Liver (tissue), 3 donors: ENCODE results near the gene TLCD5.

Source experiments
- JUND ChIP-seq, 2 donors: IDR thresholded peaks; 2 replicates each; pipeline ENCODE4 v1.6.1; 2016; ENCODE audit warnings: antibody characterized with exemption in 2 of 2
- RXRA ChIP-seq, 2 donors: IDR thresholded peaks; 2 replicates each; pipeline ENCODE4 v1.6.1; 2017 to 2018; ENCODE audit warnings: antibody characterized with exemption in 2 of 2, mild to moderate bottlenecking in 1 of 2
- TAF1 ChIP-seq: conservative IDR thresholded peaks from 2 replicates; pipeline ENCODE4 v1.6.1; 2016; ENCODE audit warnings: antibody characterized with exemption, mild to moderate bottlenecking
- YY1 ChIP-seq: IDR thresholded peaks from 2 replicates; pipeline ENCODE4 v1.6.1; 2016; ENCODE audit warnings: antibody characterized with exemption, mild to moderate bottlenecking
- TF ChIP-seq, protein P1 (sequence below): fragments of 150-350 bp; IDR thresholded peaks from 2 replicates; pipeline ENCODE4 v1.5.1; 2017; ENCODE audit warnings: improper control_type of control experiment, low read depth, low read length; ENCODE audit not compliant: missing input control
- TF ChIP-seq, protein P2 (sequence below): IDR thresholded peaks from 2 replicates; pipeline ENCODE4 v1.6.1; 2016; ENCODE audit warnings: antibody characterized with exemption, mild to moderate bottlenecking
- donor health status: healthy.
- donor health status: healthy.

DNA sequence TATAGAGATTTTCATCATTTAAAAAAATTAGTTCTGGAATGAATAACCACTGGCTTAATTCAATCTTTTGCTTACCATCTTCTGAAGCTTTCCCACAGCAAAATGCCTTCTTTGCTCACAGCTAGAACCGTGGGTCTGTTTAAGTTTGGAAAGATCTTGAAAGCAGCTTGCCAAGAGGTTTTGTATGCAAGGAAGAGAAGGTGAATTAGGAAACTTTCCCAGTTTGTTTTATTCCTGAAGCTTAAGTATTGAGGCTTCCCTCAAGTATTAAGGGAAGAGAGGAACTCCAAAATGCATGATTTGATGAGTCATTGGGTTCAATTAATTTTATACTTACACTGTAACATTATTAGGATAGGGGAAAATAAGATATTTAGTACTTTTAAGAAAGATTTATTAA lies 9.2 kb downstream of the TLCD5 start:
- TF ChIP-seq, protein P1, sequence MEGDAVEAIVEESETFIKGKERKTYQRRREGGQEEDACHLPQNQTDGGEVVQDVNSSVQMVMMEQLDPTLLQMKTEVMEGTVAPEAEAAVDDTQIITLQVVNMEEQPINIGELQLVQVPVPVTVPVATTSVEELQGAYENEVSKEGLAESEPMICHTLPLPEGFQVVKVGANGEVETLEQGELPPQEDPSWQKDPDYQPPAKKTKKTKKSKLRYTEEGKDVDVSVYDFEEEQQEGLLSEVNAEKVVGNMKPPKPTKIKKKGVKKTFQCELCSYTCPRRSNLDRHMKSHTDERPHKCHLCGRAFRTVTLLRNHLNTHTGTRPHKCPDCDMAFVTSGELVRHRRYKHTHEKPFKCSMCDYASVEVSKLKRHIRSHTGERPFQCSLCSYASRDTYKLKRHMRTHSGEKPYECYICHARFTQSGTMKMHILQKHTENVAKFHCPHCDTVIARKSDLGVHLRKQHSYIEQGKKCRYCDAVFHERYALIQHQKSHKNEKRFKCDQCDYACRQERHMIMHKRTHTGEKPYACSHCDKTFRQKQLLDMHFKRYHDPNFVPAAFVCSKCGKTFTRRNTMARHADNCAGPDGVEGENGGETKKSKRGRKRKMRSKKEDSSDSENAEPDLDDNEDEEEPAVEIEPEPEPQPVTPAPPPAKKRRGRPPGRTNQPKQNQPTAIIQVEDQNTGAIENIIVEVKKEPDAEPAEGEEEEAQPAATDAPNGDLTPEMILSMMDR: no peak
- TF ChIP-seq, protein P2, sequence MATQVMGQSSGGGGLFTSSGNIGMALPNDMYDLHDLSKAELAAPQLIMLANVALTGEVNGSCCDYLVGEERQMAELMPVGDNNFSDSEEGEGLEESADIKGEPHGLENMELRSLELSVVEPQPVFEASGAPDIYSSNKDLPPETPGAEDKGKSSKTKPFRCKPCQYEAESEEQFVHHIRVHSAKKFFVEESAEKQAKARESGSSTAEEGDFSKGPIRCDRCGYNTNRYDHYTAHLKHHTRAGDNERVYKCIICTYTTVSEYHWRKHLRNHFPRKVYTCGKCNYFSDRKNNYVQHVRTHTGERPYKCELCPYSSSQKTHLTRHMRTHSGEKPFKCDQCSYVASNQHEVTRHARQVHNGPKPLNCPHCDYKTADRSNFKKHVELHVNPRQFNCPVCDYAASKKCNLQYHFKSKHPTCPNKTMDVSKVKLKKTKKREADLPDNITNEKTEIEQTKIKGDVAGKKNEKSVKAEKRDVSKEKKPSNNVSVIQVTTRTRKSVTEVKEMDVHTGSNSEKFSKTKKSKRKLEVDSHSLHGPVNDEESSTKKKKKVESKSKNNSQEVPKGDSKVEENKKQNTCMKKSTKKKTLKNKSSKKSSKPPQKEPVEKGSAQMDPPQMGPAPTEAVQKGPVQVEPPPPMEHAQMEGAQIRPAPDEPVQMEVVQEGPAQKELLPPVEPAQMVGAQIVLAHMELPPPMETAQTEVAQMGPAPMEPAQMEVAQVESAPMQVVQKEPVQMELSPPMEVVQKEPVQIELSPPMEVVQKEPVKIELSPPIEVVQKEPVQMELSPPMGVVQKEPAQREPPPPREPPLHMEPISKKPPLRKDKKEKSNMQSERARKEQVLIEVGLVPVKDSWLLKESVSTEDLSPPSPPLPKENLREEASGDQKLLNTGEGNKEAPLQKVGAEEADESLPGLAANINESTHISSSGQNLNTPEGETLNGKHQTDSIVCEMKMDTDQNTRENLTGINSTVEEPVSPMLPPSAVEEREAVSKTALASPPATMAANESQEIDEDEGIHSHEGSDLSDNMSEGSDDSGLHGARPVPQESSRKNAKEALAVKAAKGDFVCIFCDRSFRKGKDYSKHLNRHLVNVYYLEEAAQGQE: no peak
- TF ChIP-seq YY1 (no peak), TAF1 (no peak), JUND (IDR thresholded peaks at IDR 0.05) (no peak), RXRA (IDR thresholded peaks at IDR 0.05) (no peak)
